Measurements from ENCODE around the gene MEDAG.

DNA sequence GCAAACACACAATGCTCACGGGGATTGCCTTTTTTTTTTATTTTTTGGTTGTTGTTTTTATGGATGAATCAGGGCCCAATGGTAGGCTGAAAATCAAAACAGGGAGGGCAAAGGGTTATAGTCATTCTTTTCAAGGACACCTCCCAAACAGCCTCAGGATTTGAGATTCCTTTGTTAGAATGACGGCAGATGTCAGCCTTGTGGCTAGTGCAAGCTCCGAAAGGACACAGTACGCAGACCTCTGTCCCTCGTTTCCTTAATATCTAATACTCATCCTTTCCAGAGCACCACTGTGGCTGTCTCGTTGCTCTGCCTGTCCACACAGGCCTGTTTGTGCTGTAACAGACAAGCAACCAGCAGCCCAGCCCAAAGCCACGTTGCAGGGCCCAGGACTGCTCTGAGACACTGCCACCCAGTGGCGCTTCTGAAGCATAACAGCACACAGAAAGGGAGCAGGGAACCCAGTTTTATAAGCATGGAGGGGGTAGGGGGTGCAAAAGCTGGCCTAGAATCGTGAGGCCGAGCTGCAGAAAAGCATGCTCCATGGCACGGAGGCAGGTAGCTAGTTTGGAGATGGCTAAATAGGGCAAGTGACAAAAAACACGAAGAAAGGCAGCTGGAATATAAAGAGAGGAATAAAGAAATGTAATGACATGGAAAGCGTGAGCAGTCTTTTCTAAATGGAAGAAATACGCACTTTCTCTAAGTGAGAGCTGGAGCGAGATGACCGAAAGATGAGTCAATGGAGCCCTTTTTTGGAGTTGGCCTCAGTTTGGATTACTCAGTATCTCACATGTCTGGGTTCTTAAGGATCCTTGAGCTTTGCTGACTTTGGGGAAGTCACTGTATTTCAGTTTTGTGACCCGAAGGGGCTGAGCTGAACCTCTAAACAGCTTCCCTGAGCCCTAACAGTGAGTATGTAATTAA, 40.7 kb upstream of the MEDAG start:
- TF ChIP-seq, protein P1, sequence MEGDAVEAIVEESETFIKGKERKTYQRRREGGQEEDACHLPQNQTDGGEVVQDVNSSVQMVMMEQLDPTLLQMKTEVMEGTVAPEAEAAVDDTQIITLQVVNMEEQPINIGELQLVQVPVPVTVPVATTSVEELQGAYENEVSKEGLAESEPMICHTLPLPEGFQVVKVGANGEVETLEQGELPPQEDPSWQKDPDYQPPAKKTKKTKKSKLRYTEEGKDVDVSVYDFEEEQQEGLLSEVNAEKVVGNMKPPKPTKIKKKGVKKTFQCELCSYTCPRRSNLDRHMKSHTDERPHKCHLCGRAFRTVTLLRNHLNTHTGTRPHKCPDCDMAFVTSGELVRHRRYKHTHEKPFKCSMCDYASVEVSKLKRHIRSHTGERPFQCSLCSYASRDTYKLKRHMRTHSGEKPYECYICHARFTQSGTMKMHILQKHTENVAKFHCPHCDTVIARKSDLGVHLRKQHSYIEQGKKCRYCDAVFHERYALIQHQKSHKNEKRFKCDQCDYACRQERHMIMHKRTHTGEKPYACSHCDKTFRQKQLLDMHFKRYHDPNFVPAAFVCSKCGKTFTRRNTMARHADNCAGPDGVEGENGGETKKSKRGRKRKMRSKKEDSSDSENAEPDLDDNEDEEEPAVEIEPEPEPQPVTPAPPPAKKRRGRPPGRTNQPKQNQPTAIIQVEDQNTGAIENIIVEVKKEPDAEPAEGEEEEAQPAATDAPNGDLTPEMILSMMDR (conservative IDR thresholded peaks at IDR 0.05; ENCODE audit: low read length) = peak; percentile 98
- TF ChIP-seq EZH2phosphoT487 (IDR thresholded peaks at IDR 0.05; ENCODE audit: borderline replicate concordance) = no peak
